Measurements from ENCODE around the gene CNKSR3. TPM values are rescaled to one million over a fixed set of nuclear protein-coding genes. Genes with fewer than 3 reads are reported as not detected.

Gene CNKSR3
- total and polyA plus RNA-seq, 12 donors: 4.2 to 42.2 (median 24.1) TPM

- no peak for TF ChIP-seq CTCF (IDR thresholded peaks at IDR 0.05)
- no peak for DNase-seq
- intact Hi-C loops (cut with DNase I): loop anchor here in 6 of 10 donors (10.0 kb wide), 1 partner anchor 224 kb away; no protein-coding TSS in a partner anchor
- no peak overlapping the region for H3K27ac ChIP-seq
- peaks cover 0 to 14% (median 0%) of the 10 kb centered on the region in 11 donors for H3K9me3 ChIP-seq
- H3K4me3 ChIP-seq: no peak overlapping the region
- no peaks in the 10 kb centered on the region for H3K27me3 ChIP-seq
- H3K4me1 ChIP-seq: peaks cover 0 to 10% (median 0%) of the 10 kb centered on the region in 9 donors
- H3K36me3 ChIP-seq: no peaks in the 10 kb centered on the region
- 80 to 86% methylated on average over 2 of the region's 2 CpGs for WGBS, 2 donors
- no peak for ATAC-seq
Measured at GRCh38 chr6:154378518-154378917, 132.0 kb downstream of the CNKSR3 start.

GRCh38 chr6:154377726-154378125 is 132.8 kb downstream of the CNKSR3 start:
- H3K4me1 ChIP-seq: peaks cover 0 to 10% (median 0%) of the 10 kb centered on the region in 9 donors
- H3K27ac ChIP-seq: no peak overlapping the region
- H3K4me3 ChIP-seq: no peak overlapping the region
- ATAC-seq: no peak
- no peaks in the 10 kb centered on the region for H3K27me3 ChIP-seq
- H3K36me3 ChIP-seq: no peaks in the 10 kb centered on the region
- no peak for TF ChIP-seq CTCF (IDR thresholded peaks at IDR 0.05)
- intact Hi-C loops (cut with DNase I): loop anchor here in 6 of 10 donors (10.0 kb wide), 1 partner anchor 223 kb away; no protein-coding TSS in a partner anchor
- 79 to 87% methylated on average over 4 of the region's 4 CpGs for WGBS, 2 donors
- H3K9me3 ChIP-seq: peaks cover 0 to 6% (median 0%) of the 10 kb centered on the region in 11 donors
- no peak for DNase-seq

- intact Hi-C loops (cut with DNase I): loop anchor here in 6 of 10 donors (10.0 kb wide), 1 partner anchor 219 kb away; no protein-coding TSS in a partner anchor
- peaks cover 0 to 6% (median 0%) of the 10 kb centered on the region in 11 donors for H3K9me3 ChIP-seq
- no peaks in the 10 kb centered on the region for H3K27me3 ChIP-seq
- ATAC-seq (no peak), DNase-seq (no peak)
- peaks cover 0 to 9% (median 0%) of the 10 kb centered on the region in 9 donors for H3K4me1 ChIP-seq
- H3K36me3 ChIP-seq: no peaks in the 10 kb centered on the region
- 87 to 93% methylated on average over 2 of the region's 2 CpGs for WGBS, 2 donors
- TF ChIP-seq CTCF (IDR thresholded peaks at IDR 0.05): no peak
- no peak overlapping the region for H3K27ac ChIP-seq
- no peak overlapping the region for H3K4me3 ChIP-seq
Measured at GRCh38 chr6:154373971-154374370, 136.5 kb downstream of the CNKSR3 start.

- DNase-seq: no peak
- intact Hi-C loops (cut with DNase I): loop anchor here in 7 of 10 donors (2.0 to 10.0 kb wide), 2 partner anchors 216 kb away; no protein-coding TSS in a partner anchor
- H3K4me3 ChIP-seq: no peak overlapping the region
- no peak for ATAC-seq
- H3K27ac ChIP-seq: no peak overlapping the region
- no peaks in the 10 kb centered on the region for H3K36me3 ChIP-seq
- H3K9me3 ChIP-seq: peaks cover 0 to 6% (median 0%) of the 10 kb centered on the region in 11 donors
- no peak for TF ChIP-seq CTCF (IDR thresholded peaks at IDR 0.05)
- H3K4me1 ChIP-seq: peaks cover 0 to 12% (median 0%) of the 10 kb centered on the region in 9 donors
- 88 to 91% methylated on average over 4 of the region's 4 CpGs for WGBS, 2 donors
- H3K27me3 ChIP-seq: no peaks in the 10 kb centered on the region
Measured at GRCh38 chr6:154371281-154371680, 139.2 kb downstream of the CNKSR3 start.

Data from heart right ventricle (tissue), 16 donors.